PC-9 (cell line): ENCODE data around the gene EPGN.

Source experiments
- EZH2 ChIP-seq: fragments of 200-600 bp; sonication (generic); IDR thresholded peaks from 2 replicates; pipeline ENCODE4 v1.8.0; 2017; ENCODE audit warnings: antibody characterized with exemption, low read depth
- TF ChIP-seq, protein P1 (sequence below): fragments of 200-600 bp; sonication (generic); conservative IDR thresholded peaks from 2 replicates; pipeline ENCODE4 v1.6.1; 2017; ENCODE audit warnings: mixed run types, antibody characterized with exemption, mild to moderate bottlenecking, moderate library complexity

GRCh38 chr4:74260036-74260435 is 48.2 kb upstream of the EPGN start:
- TF ChIP-seq, protein P1, sequence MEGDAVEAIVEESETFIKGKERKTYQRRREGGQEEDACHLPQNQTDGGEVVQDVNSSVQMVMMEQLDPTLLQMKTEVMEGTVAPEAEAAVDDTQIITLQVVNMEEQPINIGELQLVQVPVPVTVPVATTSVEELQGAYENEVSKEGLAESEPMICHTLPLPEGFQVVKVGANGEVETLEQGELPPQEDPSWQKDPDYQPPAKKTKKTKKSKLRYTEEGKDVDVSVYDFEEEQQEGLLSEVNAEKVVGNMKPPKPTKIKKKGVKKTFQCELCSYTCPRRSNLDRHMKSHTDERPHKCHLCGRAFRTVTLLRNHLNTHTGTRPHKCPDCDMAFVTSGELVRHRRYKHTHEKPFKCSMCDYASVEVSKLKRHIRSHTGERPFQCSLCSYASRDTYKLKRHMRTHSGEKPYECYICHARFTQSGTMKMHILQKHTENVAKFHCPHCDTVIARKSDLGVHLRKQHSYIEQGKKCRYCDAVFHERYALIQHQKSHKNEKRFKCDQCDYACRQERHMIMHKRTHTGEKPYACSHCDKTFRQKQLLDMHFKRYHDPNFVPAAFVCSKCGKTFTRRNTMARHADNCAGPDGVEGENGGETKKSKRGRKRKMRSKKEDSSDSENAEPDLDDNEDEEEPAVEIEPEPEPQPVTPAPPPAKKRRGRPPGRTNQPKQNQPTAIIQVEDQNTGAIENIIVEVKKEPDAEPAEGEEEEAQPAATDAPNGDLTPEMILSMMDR: no peak
- TF ChIP-seq EZH2: no peak
